HuH-7.5 (cell line): ENCODE results near the gene ZFPL1.
A peak's percentile ranks its signal among the peaks of the same experiment; 100 is the strongest.

Experiments
- DNase-seq: peaks from one replicate; pipeline ENCODE4 v3.0.0; 2011; ENCODE audit warnings: low spot score

Gene ZFPL1

DNA sequence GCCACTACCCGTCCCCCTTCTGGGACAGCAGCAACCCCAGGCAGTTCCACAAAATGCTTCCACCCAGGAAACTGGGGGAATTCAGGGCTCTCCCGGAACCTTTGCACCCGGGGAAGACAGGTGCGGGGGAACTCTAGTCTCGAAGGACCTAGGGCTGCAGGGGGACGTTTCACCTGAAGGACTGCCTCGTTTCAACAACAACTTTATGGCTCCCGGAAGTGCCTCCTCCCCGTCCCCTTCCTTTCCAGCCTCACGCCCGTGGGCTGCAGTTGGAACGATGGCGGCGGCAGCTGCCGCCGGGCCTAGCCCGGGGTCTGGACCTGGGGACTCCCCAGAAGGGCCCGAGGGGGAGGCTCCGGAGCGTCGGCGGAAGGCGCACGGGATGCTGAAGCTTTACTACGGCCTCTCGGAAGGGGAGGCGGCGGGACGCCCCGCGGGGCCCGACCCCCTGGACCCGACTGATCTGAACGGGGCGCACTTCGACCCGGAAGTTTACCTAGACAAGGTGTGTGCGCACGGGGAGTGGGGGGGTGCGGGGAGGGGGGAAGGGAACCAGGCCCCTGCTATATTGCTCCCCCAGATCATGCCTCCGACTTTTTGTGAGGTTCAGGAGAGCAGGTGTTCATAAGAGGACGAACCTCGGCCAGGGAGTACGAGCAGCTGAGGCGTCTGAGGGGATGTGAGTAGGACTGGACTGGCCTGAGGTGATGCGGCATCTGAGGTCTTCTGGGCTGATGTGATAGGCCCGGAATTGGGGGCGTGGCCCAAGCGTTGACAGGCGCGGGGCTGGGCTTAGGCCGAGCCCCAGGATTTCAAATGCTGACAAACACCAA is 12.2 kb downstream of the ZFPL1 start, which contains the start of gene VPS51:
Gene VPS51 (plus strand): TSS at position 241 of the 833 bp plus-strand sequence. CDS start 37 bp downstream, at position 278.
- DNase-seq, result peak; percentile 90

- DNase-seq, result no peak
Observed at GRCh38 chr11:65096926-65097325, 12.9 kb downstream of the ZFPL1 start.

GRCh38 chr11:65100674-65101350 is 16.8 kb downstream of the ZFPL1 start:
- DNase-seq, result no peak

DNA sequence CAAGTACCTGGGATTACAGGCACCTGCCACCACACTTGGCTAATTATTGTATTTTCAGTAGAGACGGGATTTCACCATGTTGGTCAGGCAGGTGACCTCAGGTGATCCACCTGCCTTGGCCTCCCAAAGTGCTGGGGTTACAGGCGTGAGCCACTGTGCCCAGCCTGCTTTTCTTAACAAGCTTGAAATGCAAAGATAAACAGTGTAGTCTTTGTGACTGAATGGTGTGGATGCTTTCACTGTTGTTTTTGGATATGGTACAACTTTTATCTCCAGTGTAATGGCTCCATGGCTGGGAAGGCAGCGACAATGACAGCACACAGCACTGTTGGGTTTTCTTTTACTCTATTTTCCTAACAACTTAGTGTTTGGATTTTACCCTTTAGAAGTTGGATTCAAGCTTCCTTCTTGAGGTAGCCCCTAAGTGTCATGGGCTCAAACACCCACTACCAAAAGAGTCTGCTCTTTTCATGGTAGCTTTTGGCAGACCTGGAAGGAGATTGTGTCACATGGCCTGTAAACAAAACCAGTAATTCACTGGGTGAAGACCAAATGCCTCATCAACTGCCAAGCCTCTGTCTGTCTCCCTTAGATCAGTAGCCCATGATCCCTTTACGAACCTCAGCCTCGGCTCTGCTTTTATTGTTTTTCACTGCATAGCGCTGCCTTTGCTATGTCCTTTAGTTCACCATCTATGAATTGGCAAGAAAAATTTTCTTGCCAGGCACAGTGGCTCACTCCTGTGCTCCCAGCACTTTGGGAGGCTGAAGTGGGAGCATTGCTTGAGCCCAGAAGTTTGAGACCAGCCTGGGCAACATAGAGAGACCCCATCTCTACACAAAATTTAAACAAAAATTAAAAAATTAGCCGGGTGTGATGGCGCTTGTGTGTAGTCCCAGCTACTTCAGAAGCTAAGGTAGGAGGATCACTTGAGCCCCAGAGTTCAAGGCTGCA is 18.4 kb downstream of the ZFPL1 start:
- DNase-seq, result no peak

- DNase-seq, result no peak
Observed at GRCh38 chr11:65103476-65103875, 19.5 kb downstream of the ZFPL1 start.

DNA sequence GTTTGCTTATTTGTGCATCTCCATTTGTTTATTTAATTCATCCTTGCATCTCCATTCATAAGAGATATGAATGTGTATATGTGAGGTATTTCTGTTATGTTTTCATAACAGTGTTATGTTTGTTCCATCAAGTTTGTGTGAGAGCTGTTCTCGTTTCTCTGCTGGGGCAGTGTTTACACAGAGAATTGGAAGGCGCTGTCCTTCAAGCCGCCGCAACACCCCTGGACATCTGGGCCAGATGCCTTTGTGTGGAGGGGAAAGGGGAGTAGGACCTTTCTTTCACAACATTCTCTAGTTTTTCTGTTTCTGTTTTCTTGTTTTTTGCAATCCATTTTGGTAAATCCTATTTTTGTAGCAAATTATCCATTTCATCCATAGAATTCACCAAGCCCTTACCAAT is 20.6 kb downstream of the ZFPL1 start:
- no peak for DNase-seq

DNA sequence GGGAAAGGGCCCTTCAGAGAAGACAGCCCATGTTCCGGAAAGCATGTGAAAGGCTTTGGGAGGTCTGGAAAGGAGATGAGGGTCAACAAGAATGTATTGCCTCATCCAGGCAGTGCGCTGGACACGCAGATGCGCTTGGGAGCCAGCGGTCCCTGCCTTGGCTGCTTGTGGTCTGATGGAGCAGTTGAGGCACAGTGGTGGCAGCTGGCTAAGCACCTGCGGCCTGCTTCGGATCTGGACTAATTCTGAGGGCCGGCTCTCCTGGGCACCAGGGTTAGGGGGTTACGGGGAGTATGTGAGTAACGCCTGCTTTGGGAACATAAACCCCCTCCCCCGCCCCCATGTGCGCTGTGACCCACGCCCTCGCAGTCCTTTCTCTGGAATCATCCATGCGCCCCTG is 23.1 kb downstream of the ZFPL1 start:
- DNase-seq, result no peak

- DNase-seq, result no peak
Observed at GRCh38 chr11:65107751-65108468, 23.9 kb downstream of the ZFPL1 start.

DNA sequence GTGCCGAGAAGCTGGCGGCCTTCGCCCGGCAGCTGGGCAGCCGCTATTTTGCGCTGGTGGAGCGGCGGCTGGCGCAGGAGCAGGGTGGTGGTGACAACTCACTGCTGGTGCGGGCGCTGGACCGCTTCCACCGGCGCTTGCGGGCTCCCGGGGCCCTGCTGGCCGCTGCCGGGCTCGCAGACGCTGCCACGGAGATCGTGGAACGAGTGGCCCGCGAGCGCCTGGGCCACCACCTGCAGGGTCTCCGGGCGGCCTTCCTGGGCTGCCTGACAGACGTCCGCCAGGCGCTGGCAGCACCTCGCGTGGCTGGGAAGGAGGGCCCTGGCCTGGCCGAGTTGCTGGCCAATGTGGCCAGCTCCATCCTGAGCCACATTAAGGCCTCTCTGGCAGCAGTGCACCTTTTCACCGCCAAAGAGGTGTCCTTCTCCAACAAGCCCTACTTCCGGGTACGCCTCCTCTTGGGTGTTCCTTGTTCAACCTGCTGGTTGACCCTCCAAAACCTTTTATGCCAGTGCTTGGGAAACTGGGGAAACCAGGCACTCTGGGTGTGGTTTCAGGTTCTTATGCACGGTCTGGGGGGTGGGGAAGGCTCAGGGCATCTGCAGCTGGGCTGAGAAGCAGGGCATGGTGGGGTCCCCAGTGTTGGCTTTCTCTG is 24.6 kb downstream of the ZFPL1 start:
- DNase-seq, result no peak

- DNase-seq, result no peak
Observed at GRCh38 chr11:65109231-65110198, 25.5 kb downstream of the ZFPL1 start.

- peak; percentile 93 for DNase-seq
Observed at GRCh38 chr11:65110354-65110861, 26.4 kb downstream of the ZFPL1 start.

DNA sequence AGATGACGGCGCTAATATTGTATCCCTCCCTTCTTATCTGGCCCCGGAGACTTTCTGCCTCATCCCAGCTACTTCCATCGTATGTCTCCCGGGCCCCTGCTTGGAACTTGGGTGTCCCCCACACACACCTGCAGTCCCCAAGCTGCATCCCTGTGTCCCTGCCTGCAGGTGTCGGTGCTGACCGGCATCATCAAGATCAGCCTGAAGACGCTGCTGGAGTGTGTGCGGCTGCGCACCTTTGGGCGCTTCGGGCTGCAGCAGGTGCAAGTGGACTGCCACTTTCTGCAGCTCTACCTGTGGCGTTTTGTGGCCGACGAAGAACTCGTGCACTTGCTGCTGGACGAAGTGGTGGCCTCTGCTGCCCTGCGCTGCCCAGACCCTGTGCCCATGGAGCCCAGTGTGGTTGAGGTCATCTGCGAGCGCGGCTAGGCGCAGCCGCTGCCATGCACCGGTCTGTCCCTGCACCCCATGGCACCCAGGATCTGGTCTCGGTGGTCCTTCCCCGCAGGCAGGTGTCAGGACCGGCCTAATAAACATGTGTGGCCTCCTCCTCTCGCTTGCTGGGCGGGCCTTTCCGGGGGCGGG is 27.2 kb downstream of the ZFPL1 start:
- DNase-seq, result no peak

GRCh38 chr11:65111744-65112545 is 27.9 kb downstream of the ZFPL1 start, which contains the start of gene TM7SF2:
Gene TM7SF2 (plus strand): TSS chr11:65111872. CDS start chr11:65112016, 144 bp downstream.
- peak; percentile 96 for DNase-seq

GRCh38 chr11:65112546-65113360 is 28.7 kb downstream of the ZFPL1 start:
- DNase-seq, result peak; percentile 61

GRCh38 chr11:65113361-65113756 is 29.3 kb downstream of the ZFPL1 start:
- no peak for DNase-seq

GRCh38 chr11:65113839-65114238 is 29.8 kb downstream of the ZFPL1 start:
- no peak for DNase-seq

- no peak for DNase-seq
Observed at GRCh38 chr11:65114538-65115171, 30.6 kb downstream of the ZFPL1 start.
